ENCODE data around the gene FAM114A1.

DNA sequence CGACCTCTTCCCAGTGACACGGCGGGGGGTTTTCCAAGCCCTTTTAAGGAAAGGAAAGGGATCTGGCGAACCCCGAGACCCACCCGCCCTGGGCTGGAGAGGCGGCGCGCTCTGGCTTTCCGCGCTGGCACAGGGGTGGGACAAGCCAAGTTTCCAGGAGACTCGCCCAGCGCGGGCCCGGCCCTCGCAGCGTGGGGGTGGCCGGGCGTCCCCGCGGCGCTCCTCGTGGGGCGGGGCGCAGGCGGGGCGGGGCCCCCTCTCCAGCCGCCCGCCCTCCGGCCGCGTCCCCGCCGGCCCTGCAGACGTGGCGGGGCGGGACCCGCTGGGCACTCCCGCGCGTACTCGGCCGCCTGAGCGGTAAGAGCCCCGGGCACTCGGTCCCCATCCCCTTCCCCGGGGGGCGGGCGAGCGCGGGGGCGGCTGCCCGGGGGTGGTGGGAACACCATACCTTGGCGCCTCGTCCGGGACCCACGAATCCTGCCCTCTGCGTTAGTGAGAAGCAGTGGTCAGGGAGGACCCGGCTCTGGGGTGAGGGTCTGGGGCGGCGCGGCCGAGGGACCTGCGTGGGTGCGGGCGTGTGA is at the start of gene FAM114A1:
- TF ChIP-seq, protein P1, sequence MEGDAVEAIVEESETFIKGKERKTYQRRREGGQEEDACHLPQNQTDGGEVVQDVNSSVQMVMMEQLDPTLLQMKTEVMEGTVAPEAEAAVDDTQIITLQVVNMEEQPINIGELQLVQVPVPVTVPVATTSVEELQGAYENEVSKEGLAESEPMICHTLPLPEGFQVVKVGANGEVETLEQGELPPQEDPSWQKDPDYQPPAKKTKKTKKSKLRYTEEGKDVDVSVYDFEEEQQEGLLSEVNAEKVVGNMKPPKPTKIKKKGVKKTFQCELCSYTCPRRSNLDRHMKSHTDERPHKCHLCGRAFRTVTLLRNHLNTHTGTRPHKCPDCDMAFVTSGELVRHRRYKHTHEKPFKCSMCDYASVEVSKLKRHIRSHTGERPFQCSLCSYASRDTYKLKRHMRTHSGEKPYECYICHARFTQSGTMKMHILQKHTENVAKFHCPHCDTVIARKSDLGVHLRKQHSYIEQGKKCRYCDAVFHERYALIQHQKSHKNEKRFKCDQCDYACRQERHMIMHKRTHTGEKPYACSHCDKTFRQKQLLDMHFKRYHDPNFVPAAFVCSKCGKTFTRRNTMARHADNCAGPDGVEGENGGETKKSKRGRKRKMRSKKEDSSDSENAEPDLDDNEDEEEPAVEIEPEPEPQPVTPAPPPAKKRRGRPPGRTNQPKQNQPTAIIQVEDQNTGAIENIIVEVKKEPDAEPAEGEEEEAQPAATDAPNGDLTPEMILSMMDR (IDR thresholded peaks at IDR 0.05; ENCODE audit: poor library complexity, severe bottlenecking) = no peak
- TF ChIP-seq EP300 (conservative IDR thresholded peaks at IDR 0.05; ENCODE audit: poor library complexity, severe bottlenecking) (no peak), EZH2 (IDR thresholded peaks at IDR 0.05; ENCODE audit: borderline replicate concordance, insufficient read depth, low read length, poor library complexity, severe bottlenecking) (no peak), TAF1 (IDR thresholded peaks at IDR 0.05; ENCODE audit: low read depth) (no peak), POLR2AphosphoS5 (IDR thresholded peaks at IDR 0.05) (no peak)
